Raji (cell line): ENCODE results near the gene AMBP.

ENCODE experiments used
- POLR2A ChIP-seq: IDR thresholded peaks from 2 replicates; pipeline ENCODE4 v1.6.1; 2011; ENCODE audit warnings: low read depth, low read length, control low read depth; ENCODE audit not compliant: insufficient read depth

The AMBP gene

GRCh38 chr9:114076237-114077161, 1.6 kb downstream of the AMBP start:
- TF ChIP-seq POLR2A: no peak

DNA sequence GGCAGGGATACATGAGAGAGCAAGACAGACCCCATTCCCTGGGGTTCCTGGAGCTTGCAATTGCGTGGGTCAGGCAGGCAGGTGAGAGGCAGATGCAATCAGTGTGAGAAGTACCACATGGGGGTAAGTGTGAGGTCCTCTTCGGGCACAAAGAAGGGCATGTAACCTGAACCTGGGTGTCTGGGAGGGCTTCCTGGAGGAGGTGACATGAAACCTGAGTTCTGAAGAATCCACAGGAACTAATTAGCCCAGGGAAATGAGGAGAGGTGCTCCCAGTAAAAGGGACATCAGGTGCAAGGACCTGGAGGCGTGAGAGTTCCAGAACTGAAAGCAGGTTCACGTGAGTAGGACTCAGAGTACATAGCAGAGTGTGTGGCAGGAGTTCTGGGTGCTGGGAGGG, 2.5 kb downstream of the AMBP start:
- no peak for TF ChIP-seq POLR2A

- TF ChIP-seq POLR2A: no peak
Observed at GRCh38 chr9:114072184-114073140, 5.6 kb downstream of the AMBP start.

DNA sequence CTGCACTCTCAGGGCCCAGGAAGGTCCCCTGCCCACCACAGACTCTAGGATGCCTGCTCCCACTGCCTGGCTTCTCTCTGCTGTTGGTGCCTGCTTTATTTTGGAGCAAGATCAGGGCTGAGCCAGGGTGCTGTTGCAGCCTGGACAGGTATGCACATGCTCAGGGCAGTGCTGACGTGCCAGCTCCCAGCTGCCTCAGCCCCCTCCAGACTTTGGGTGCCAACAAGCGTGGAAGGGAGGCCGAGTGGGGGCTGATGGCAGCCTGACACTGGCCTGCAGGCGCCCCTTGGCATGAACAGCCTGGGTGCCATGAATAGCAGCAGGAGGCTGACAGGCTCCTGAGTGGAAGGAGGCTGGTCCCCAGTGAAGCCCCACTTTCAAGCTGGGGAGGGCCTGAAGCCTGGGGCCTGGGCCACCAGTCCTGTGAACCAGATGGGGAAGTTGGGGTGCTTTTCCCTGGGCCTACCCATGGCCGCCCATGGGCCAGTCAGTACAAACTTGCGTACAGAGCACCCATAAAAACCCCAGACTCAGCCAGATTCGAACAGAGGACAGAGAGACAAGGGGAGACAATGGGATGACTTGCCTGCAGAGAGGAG, 6.8 kb downstream of the AMBP start:
- no peak for TF ChIP-seq POLR2A

DNA sequence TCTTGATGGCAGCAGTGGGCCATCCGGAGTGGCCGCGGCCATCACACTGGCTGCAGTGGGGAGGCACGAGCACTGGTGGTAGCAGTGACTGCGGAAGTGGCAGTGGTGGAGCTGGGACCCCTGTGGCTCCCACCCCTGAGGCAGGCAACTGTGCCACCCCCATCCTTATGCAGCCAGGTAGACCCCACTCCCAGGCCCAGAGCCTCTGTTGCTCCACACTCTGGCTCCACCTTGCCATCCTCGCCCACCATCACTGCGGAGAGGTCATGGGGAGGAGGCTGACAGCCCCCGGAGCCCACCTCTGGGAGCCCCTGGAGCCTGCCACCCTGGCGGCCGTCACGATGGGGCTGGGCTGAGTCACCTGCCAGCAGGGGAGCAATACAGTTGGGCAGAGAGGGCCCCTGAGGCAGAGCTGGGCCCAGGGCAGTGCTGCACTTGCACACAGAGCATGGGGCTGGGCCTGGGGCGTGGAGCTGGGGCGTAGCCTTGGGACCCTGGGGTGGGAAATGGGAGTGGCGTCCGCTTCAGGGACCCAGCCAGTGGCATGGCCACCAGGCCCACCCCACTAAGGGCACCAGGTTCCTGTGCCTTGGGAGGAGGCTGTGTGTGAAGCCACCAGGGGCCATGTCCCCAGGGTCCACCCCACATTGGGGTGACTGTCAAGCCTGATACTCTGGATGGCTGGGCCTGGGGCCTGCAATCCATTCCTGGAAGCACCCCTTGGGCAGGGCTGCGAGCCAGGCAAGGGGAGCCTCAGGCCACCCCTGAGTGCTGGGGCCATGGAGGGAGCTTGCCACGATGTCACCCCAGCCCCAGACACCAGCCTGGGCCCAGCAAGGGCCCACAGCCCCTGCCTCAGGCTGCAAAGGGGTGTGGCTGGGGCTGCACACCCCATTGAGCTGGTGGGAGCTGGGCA, 7.7 kb downstream of the AMBP start:
- no peak for TF ChIP-seq POLR2A

DNA sequence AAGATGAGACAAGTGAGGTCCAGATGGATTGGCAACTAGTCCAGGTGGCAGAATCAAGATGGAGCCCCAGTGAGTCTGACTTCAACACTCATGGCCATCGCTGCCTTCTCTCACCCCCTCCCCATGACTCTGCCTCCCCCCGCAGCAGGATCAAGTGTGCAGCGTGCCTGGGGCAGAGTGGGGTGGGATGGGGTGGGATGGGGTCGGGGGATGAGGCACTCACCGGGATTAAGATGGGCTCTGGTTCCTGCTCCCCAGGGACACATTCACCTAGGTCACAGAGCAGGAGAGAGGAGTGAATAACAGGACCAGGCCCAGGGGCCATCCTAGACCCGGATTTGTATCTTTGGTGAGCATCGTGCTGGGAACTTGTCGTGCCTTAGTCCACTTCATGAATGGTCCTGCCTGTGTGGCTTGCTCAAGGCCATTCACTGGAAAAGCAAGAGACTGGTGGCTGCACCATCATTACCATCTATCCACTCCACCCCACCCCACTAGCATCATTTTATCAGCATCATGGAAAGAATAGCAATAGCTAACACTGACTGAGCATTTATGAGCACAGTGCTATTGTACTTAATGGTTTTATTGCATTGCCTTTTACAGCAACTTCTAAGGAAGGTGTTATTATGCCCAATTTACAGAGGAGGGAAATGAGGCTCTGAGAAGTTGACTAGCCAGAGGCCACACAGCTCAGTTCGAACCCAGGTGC, 8.5 kb downstream of the AMBP start:
- TF ChIP-seq POLR2A: no peak

- TF ChIP-seq POLR2A: no peak
Observed at GRCh38 chr9:114065304-114065703, 12.8 kb downstream of the AMBP start.

DNA sequence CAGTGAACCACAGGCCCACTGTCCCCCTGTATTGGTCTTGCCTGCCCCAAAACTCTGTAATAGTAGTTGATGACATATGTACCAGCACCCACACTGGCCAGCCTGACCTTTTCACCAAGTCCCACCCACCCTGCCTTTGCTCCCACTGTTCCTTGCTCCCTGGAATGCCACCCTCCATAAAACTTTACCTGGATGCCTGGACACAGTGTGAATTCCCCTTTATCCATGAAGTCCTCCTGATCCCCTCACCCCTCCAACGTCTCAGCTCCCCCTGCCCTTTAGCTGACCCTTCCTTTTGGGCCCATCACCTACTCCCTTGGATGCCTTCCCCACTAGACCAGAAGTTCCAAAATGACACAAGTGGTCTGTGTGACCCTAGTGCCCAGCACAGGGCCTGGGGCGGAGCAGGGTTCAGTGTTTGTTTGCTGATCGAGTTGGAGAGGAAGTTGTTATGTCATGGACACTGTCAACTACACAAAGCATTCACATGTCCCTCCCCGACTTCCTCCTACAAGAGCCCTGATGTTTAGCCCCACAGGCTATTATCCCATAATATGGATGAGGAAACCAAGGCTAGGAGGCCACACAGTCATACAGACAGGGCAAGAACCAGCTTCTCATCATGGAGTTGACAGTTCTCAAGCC, 16.1 kb downstream of the AMBP start:
- TF ChIP-seq POLR2A: no peak

DNA sequence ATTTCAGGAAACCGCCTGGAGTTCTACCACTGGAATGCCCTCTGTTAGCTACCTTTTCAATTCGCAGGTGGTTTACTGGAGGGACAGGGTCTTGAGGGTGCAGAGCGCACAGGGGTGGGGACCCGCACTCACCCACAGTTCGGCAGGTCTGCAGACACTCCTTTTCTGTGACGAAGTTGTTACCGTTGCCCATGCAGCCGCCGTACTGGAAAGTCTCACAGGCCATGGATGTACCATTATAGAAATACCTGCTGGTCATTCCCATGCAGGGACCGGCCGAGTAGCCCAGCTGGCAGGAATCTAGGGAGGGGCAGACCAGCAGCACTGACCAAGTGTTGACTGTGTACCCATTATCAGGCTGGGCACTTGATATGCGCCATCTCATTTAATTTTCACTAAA, 16.8 kb downstream of the AMBP start:
- no peak for TF ChIP-seq POLR2A

DNA sequence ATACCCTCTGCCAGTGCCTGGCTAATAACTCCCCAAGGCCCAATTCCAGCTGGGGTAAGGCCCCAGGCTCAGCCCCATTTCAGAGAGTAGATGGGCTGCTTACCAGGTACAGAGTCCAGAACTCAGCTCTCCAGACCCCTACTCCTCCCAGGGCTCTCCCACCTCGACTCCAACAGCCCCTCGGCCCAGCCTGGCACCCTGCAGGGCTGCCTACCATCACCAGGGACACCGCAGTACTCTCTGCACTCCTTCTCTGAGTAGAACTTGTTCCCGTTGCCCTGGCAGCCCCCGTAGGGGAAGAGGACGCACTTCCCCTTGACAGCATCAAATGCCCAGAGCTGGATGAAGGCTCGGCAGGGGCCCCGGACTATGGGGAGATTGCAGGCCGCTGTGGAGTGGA, 17.4 kb downstream of the AMBP start:
- TF ChIP-seq POLR2A: no peak

DNA sequence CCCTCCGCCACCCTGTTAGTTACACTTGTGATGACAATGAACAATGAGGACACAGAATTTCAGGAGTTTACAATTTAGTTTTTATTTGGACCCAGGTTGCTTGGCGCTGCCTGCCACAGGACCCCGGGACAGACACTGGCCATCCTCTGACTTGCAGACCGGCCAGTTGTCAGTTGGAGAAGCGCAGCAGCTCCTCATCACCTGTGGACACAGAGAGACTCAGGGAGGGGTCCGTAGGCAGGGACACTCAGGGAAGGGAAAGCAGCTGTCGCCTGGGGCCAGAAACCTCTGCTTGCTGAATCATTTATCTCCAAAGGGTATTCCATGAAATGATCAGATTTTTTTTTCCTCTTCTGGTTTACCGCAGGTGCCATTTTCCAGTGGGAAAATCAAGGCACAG, 18.0 kb downstream of the AMBP start:
- TF ChIP-seq POLR2A: no peak

DNA sequence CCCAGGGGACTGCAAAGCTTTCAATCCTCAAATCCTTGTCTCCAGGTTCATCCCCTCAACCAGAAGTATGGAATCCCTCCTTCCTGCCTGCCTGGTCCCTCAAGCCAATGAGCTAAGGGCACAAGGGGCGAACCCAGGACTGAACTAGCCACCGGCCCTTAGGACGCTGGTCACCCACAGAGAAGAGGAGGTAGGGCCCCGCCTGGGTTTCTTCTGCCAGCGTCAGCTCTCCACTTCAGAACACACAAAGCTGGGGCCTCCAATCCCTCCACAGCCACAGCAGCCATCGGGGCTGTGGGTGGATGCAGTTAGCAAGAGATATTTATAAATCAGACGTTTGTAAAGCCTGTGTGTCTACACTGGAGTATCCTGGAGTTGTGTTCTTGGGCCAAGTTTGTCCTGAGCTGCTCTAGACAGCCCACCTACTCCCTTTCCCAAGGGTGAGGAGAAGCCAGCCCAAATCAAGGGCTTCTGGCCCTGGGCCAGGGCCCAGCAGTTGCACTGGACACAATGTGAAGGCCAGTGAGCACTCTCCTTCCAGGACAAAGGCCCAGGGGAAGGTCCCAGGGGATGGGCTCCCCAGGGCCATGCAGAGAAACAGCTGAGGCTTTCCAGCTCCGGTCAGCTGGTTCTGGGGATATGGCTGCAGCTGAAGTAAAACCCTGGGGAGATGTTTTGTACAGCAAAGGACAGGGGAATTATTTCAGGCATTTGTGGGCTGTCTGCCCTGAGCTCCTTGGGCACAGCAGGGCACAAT, 18.9 kb downstream of the AMBP start:
- TF ChIP-seq POLR2A: no peak

DNA sequence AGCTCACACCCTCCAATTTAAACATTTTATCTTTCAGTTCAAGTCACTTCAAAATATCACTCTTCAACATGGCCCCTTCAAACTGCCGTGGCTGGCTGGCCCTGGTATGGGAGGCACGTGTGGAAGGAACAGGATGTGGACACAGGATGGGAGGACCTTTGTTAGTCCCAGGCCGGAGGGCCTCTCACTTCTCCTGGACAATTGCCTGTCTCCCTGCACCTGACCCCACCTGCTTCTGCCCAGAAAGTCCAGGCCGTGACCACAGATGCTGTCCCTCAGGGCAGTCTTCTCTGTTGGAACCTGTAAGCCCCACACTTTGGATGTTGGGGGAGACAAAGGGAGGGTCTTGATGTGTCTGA, 19.4 kb downstream of the AMBP start:
- TF ChIP-seq POLR2A: no peak
